Panc1 (cell line): ENCODE data around the gene TLE6. TPM values are rescaled to one million over a fixed set of nuclear protein-coding genes. Genes with fewer than 3 reads are reported as not detected.

Experiments
- ATAC-seq: fragments of 200-7000 bp; cut with Tn5 transposase; 2 replicates; pipeline ENCODE4 v1.9.1; 2020; ENCODE audit warnings: mild to moderate bottlenecking, moderate library complexity
- BruUV-seq: library from RNA; stranded (reverse); fragments of 400-500 nt; replicated peaks from 2 replicates; lab custom pipeline; 2021; lab: Mats Ljungman, UMichigan
- CTCF ChIA-PET: fragments of 300-600 bp; sonication (Branson Sonifier 250); formaldehyde crosslinking; loops from one replicate; lab custom pipeline; 2022; ENCODE audit warnings: antibody characterized with exemption; lab: Charles Lee
- POLR2A ChIA-PET: fragments of 300-600 bp; sonication (Branson Sonifier 250); formaldehyde crosslinking; loops from one replicate; lab custom pipeline; 2022; ENCODE audit warnings: antibody characterized with exemption; lab: Charles Lee
- DNase-seq: peaks from one replicate; pipeline ENCODE4 v3.0.0-alpha.2; 2010; ENCODE audit warnings: low read depth, low spot score
- H3K27ac ChIP-seq: 2 replicates; pipeline ENCODE4 v1.5.1; 2011; ENCODE audit warnings: mild to moderate bottlenecking, low read length, inconsistent platforms
- H3K27me3 ChIP-seq: fragments of 200-500 bp; sonication (Bioruptor generic); 2 replicates; pipeline ENCODE4 v1.6.0; 2014; ENCODE audit warnings: low read length, inconsistent platforms; ENCODE audit not compliant: control insufficient read depth, insufficient read depth
- H3K36me3 ChIP-seq: fragments of 200-500 bp; sonication (Bioruptor generic); 2 replicates; pipeline ENCODE4 v1.5.1; 2014; ENCODE audit warnings: inconsistent platforms, mild to moderate bottlenecking, low read length, moderate library complexity; ENCODE audit not compliant: control insufficient read depth, insufficient read depth
- H3K4me1 ChIP-seq: 2 replicates; pipeline ENCODE4 v1.5.1; 2011; ENCODE audit warnings: inconsistent platforms, mild to moderate bottlenecking, low read length, moderate library complexity; ENCODE audit not compliant: control insufficient read depth, insufficient read depth
- H3K4me3 ChIP-seq, 2 experiments: 2 replicates each; pipeline ENCODE4 v1.5.1; 2011 to 2012; ENCODE audit warnings: low read depth in 2 of 2, low read length in 2 of 2, mild to moderate bottlenecking in 2 of 2, inconsistent platforms in 1 of 2, moderate library complexity in 1 of 2
- H3K9me3 ChIP-seq: fragments of 200-500 bp; sonication (Bioruptor generic); 2 replicates; pipeline ENCODE4 v1.5.1; 2014; ENCODE audit warnings: low read depth, mild to moderate bottlenecking, inconsistent platforms, low read length, moderate library complexity; ENCODE audit not compliant: control insufficient read depth, insufficient read depth
- CTCF ChIP-seq: fragments of 450-650 bp; IDR thresholded peaks from 2 replicates; pipeline ENCODE4 v1.5.1; 2017; ENCODE audit warnings: mild to moderate bottlenecking
- POLR2AphosphoS5 ChIP-seq: IDR thresholded peaks from 2 replicates; pipeline ENCODE4 v1.6.1; 2012; ENCODE audit warnings: mild to moderate bottlenecking, low read depth, low read length, moderate library complexity
- REST ChIP-seq, 2 experiments: IDR thresholded peaks; 2 replicates each; pipeline ENCODE4 v1.6.1; 2011 to 2012; ENCODE audit warnings: low read depth in 2 of 2, control low read depth in 1 of 2, low read length in 1 of 2, mild to moderate bottlenecking in 1 of 2, moderate library complexity in 1 of 2; ENCODE audit not compliant: insufficient read depth in 1 of 2
- SIN3A ChIP-seq: IDR thresholded peaks from 2 replicates; pipeline ENCODE4 v1.6.1; 2012; ENCODE audit warnings: low read depth, mild to moderate bottlenecking, low read length, moderate library complexity, borderline replicate concordance; ENCODE audit not compliant: insufficient read depth
- TCF7L2 ChIP-seq: IDR thresholded peaks from 2 replicates; pipeline ENCODE4 v1.6.1; 2011; ENCODE audit warnings: mild to moderate bottlenecking, low read depth, low read length, inconsistent platforms
- in situ Hi-C: cut with HindIII; loops from 2 replicates; pipeline ENCODE4 v1.10.0; 2016; ENCODE audit warnings: low sequenced_read_pairs, low pct_unique_long_range_greater_than_20kb
- intact Hi-C: fragments of 100-400 bp; cut with micrococcal nuclease; formaldehyde crosslinking; loops from one replicate; pipeline ENCODE4 v1.10.0; 2022; ENCODE audit not compliant: unreplicated experiment
- total RNA-seq: library from RNA; stranded (reverse); gene quantifications from one replicate; pipeline ENCODE4 v1.2.1, GENCODE V29; 2021; ENCODE audit not compliant: unreplicated experiment

Gene TLE6
- total RNA-seq, 1 experiment from 2014 or later: 4.0 TPM

- no TSS peak for BruUV-seq
- Histone ChIP-seq H3K4me1 (peaks cover 15% of the 10 kb centered on the region), H3K27ac (no peak overlapping the region), H3K27me3 (no peaks in the 10 kb centered on the region), H3K36me3 (no peaks in the 10 kb centered on the region), H3K9me3 (no peaks in the 10 kb centered on the region), H3K4me3 (no peak overlapping the region)
- DNase-seq (no peak), ATAC-seq (no peak)
- in situ Hi-C loops (no loop called here), intact Hi-C loops (no loop called here)
- CTCF ChIA-PET: no interaction called here
- TF ChIP-seq POLR2AphosphoS5 (no peak), TCF7L2 (no peak), SIN3A (no peak), REST (IDR thresholded peaks at IDR 0.05; ENCODE audit: insufficient read depth in 1 of 2, low read depth in 2 of 2, low read length in 1 of 2) (no peak), CTCF (no peak)
- POLR2A ChIA-PET: no interaction called here
These were observed 1.4 kb downstream of the TLE6 start for GRCh38 chr19:2978772-2979171.

- Histone ChIP-seq H3K27ac (no peak overlapping the region), H3K36me3 (no peaks in the 10 kb centered on the region), H3K9me3 (no peaks in the 10 kb centered on the region), H3K4me3 (no peak overlapping the region), H3K27me3 (no peaks in the 10 kb centered on the region), H3K4me1 (peaks cover 9% of the 10 kb centered on the region)
- POLR2A ChIA-PET: no interaction called here
- in situ Hi-C loops (no loop called here), intact Hi-C loops (no loop called here)
- no peak for TF ChIP-seq REST (IDR thresholded peaks at IDR 0.05; ENCODE audit: insufficient read depth in 1 of 2, low read depth in 2 of 2, low read length in 1 of 2)
- no peak for TF ChIP-seq POLR2AphosphoS5
- no peak for TF ChIP-seq CTCF
- no peak for TF ChIP-seq SIN3A
- TF ChIP-seq TCF7L2: no peak
- no TSS peak for BruUV-seq
- ATAC-seq: no peak
- CTCF ChIA-PET: no interaction called here
- DNase-seq: no peak
These were observed 4.5 kb downstream of the TLE6 start for GRCh38 chr19:2981898-2982297.
